CD14-positive monocyte (primary cell): ENCODE data around the gene B4GALT1. TPM values are rescaled to one million over a fixed set of nuclear protein-coding genes. Genes with fewer than 3 reads are reported as not detected.
"Not testable (repeated sequence)": the region's sequence is repeated elsewhere in the genome, so short reads cannot be mapped to it uniquely, and the experiment has no call there.

ENCODE experiments used
- DNase-seq, 3 donors: peaks; one replicate each; pipeline ENCODE4 v3.0.0-alpha.2; 2011 to 2022
- H2AFZ ChIP-seq: 2 replicates; pipeline ENCODE4 v1.6.0; 2012; ENCODE audit warnings: mild to moderate bottlenecking, low read depth, low read length, inconsistent platforms; ENCODE audit not compliant: insufficient read depth, poor library complexity, severe bottlenecking
- H3K27ac ChIP-seq, 2 donors: 1 replicate in 1 of 2; 2 replicates in 1 of 2; pipeline ENCODE4 v1.5.1; 2012 to 2013; ENCODE audit warnings: low read length in 2 of 2, control low read depth in 1 of 2, inconsistent platforms in 1 of 2, low read depth in 1 of 2, mild to moderate bottlenecking in 1 of 2
- H3K27me3 ChIP-seq, 2 donors: one replicate each; pipeline versions ENCODE4 v1.6.0 to v1.6.1; 2011 to 2013; ENCODE audit warnings: low read length in 2 of 2; ENCODE audit not compliant: control insufficient read depth in 2 of 2, insufficient read depth in 2 of 2
- H3K36me3 ChIP-seq, 2 donors: replicated peaks in 1 of 2; 1 replicate in 1 of 2; 2 replicates in 1 of 2; pipeline versions ENCODE4 v1.5.1 to v1.6.1; 2012 to 2013; ENCODE audit warnings: low read length in 2 of 2, control low read depth in 1 of 2, inconsistent platforms in 1 of 2, mild to moderate bottlenecking in 1 of 2; ENCODE audit not compliant: insufficient read depth in 2 of 2, control insufficient read depth in 1 of 2
- H3K4me1 ChIP-seq, 2 donors: 1 replicate in 1 of 2; 2 replicates in 1 of 2; pipeline versions ENCODE4 v1.5.1 to v1.6.1; 2012 to 2013; ENCODE audit warnings: low read length in 2 of 2, control low read depth in 1 of 2, inconsistent platforms in 1 of 2, mild to moderate bottlenecking in 1 of 2, moderate library complexity in 1 of 2; ENCODE audit not compliant: insufficient read depth in 2 of 2, control insufficient read depth in 1 of 2
- H3K4me2 ChIP-seq: replicated peaks from 2 replicates; pipeline ENCODE3; 2012; ENCODE audit warnings: low read length, moderate library complexity, mild to moderate bottlenecking; ENCODE audit not compliant: poor library complexity, severe bottlenecking; ENCODE audit errors: extremely low read depth
- H3K4me3 ChIP-seq, 3 experiments: fragments of 200-600 bp in 1 of 3; sonication (generic) in 1 of 3; replicated peaks in 1 of 3; 1 replicate in 2 of 3; 2 replicates in 1 of 3; pipeline ENCODE4 v1.5.1; 2011 to 2013; ENCODE audit warnings: low read length in 3 of 3, mild to moderate bottlenecking in 3 of 3, control low read depth in 2 of 3, low read depth in 2 of 3, inconsistent platforms in 1 of 3, moderate library complexity in 1 of 3
- H3K79me2 ChIP-seq: 2 replicates; pipeline ENCODE4 v1.6.0; 2012; ENCODE audit warnings: mild to moderate bottlenecking, control low read depth, inconsistent platforms, low read length, moderate library complexity; ENCODE audit not compliant: insufficient read depth
- H3K9ac ChIP-seq: 2 replicates; pipeline ENCODE4 v1.6.0; 2017; ENCODE audit warnings: low read length, mild to moderate bottlenecking; ENCODE audit not compliant: insufficient read depth, poor library complexity, severe bottlenecking
- H3K9me3 ChIP-seq, 2 donors: replicated peaks in 1 of 2; 1 replicate in 1 of 2; 2 replicates in 1 of 2; pipeline versions ENCODE4 v1.5.1 to v1.6.1; 2012 to 2013; ENCODE audit warnings: low read length in 2 of 2, control low read depth in 1 of 2; ENCODE audit not compliant: control insufficient read depth in 1 of 2, insufficient read depth in 1 of 2
- H4K20me1 ChIP-seq: 2 replicates; pipeline ENCODE4 v1.6.0; 2012; ENCODE audit warnings: mild to moderate bottlenecking, low read length, control low read depth, moderate library complexity; ENCODE audit not compliant: insufficient read depth
- H3K27ac Mint-ChIP-seq, 7 donors: one replicate each; pipeline ENCODE4 v1.8.0; 2020; ENCODE audit warnings: mild to moderate bottlenecking in 7 of 7, mixed read lengths in 7 of 7, moderate library complexity in 6 of 7, inconsistent platforms in 2 of 7
- H3K27me3 Mint-ChIP-seq, 3 donors: one replicate each; pipeline ENCODE4 v1.8.0; 2021 to 2022; ENCODE audit warnings: low read depth in 3 of 3, mild to moderate bottlenecking in 3 of 3, mixed read lengths in 3 of 3, moderate library complexity in 3 of 3, inconsistent platforms in 1 of 3
- H3K36me3 Mint-ChIP-seq, 2 donors: one replicate each; pipeline ENCODE4 v1.8.0; 2020; ENCODE audit warnings: mixed read lengths in 2 of 2, inconsistent platforms in 1 of 2, mild to moderate bottlenecking in 1 of 2
- H3K4me1 Mint-ChIP-seq: one replicate; pipeline ENCODE4 v1.8.0; 2020; ENCODE audit warnings: mild to moderate bottlenecking, mixed read lengths
- H3K4me3 Mint-ChIP-seq, 2 donors: one replicate each; pipeline ENCODE4 v1.8.0; 2020; ENCODE audit warnings: mild to moderate bottlenecking in 2 of 2, mixed read lengths in 2 of 2, moderate library complexity in 1 of 2
- H3K9me3 Mint-ChIP-seq, 7 donors: one replicate each; pipeline ENCODE4 v1.8.0; 2020 to 2022; ENCODE audit warnings: mixed read lengths in 7 of 7, mild to moderate bottlenecking in 6 of 7, moderate library complexity in 6 of 7, inconsistent platforms in 2 of 7
- WGBS: methylation state at CpG from one replicate; pipeline ENCODE4 v1.1.5; 2013; ENCODE audit warnings: missing lambda C conversion rate; ENCODE audit not compliant: insufficient coverage; 5-methylcytosine and 5-hydroxymethylcytosine counted together
- intact Hi-C, 2 donors: fragments of 100-400 bp; cut with micrococcal nuclease; formaldehyde crosslinking; loops; one replicate each; pipeline versions ENCODE4 v1.15.0 to v1.15.1; 2023
- polyA plus RNA-seq, 3 donors: library from polyadenylated mRNA; depleted of rRNA in 1 of 3; unstranded in 2 of 3; stranded (reverse) in 1 of 3; fragments of 300-500 nt in 2 of 3; fragments of >200 nt in 1 of 3; fragmentation: Illumina TruSeq in 2 of 3; gene quantifications; 1 replicate in 2 of 3; 2 replicates in 1 of 3; pipeline ENCODE4 v1.2.3, GENCODE V29; 2012 to 2021
- TF ChIP-seq, protein P1 (sequence below): fragments of 200-600 bp; IDR thresholded peaks from one replicate; pipeline ENCODE4 v1.8.0; 2022; ENCODE audit warnings: antibody characterized with exemption, mild to moderate bottlenecking

Gene B4GALT1
- polyA plus RNA-seq, 3 donors, result 27.6 to 53.7 (median 38.6) TPM

DNA sequence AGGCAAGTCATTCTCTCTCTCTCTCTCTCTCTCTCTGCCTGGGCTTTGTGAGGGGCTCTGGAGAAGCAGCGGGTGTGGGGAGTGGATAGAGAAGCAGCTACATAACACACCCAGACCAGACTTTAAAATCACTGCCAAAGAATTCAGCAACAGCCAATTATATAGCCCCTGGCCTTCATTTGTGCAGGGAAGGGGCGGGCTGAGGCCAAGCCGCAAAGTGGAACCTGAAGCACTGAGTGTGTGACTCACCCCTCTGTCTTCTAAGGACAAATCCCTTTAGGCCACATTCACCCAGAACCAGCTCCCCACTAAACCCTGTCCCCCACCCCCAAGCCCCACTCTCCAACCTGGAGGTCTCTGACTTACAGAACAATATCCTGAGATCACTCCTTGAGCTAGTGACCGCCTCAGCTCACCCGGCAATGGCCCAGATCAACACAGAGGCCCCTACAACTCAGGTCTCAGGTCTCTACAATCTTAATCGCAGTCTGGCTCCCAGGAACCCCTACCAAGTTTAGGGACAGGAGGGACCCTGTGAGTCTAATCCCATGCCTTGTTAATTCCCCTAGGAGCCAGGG is 6.0 kb downstream of the B4GALT1 start:
- peaks cover 21 to 36% of the 10 kb centered on the region in 2 donors for H3K36me3 Mint-ChIP-seq
- Histone ChIP-seq H3K4me1 (peaks cover 99 to 100% of the 10 kb centered on the region in 2 donors), H3K9ac (peak overlapping the region; percentile 79), H3K4me3 (peak overlapping the region in 1 of 3 experiments; percentile 95), H3K27me3 (no peaks in the 10 kb centered on the region), H3K27ac (peak overlapping the region; percentile 97 to 99), H2AFZ (no peak overlapping the region), H3K9me3 (no peaks in the 10 kb centered on the region), H3K4me2 (peak overlapping the region; percentile 89), H3K36me3 (no peaks in the 10 kb centered on the region), H3K79me2 (peaks cover 92% of the 10 kb centered on the region), H4K20me1 (peaks cover 85% of the 10 kb centered on the region)
- intact Hi-C loops, result loop anchor here in 1 of 2 donors (10.0 kb wide), 1 partner anchor 104 kb away; the partner anchor contains the start of genes BAG1 and CHMP5
- TF ChIP-seq, protein P1, sequence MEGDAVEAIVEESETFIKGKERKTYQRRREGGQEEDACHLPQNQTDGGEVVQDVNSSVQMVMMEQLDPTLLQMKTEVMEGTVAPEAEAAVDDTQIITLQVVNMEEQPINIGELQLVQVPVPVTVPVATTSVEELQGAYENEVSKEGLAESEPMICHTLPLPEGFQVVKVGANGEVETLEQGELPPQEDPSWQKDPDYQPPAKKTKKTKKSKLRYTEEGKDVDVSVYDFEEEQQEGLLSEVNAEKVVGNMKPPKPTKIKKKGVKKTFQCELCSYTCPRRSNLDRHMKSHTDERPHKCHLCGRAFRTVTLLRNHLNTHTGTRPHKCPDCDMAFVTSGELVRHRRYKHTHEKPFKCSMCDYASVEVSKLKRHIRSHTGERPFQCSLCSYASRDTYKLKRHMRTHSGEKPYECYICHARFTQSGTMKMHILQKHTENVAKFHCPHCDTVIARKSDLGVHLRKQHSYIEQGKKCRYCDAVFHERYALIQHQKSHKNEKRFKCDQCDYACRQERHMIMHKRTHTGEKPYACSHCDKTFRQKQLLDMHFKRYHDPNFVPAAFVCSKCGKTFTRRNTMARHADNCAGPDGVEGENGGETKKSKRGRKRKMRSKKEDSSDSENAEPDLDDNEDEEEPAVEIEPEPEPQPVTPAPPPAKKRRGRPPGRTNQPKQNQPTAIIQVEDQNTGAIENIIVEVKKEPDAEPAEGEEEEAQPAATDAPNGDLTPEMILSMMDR, result no peak
- peak overlapping the region; percentile 99 to 100 (median 100) for H3K27ac Mint-ChIP-seq
- peaks cover 91% of the 10 kb centered on the region for H3K4me1 Mint-ChIP-seq
- DNase-seq, result peak; percentile 82 to 90 (median 83)
- WGBS, result 48% methylated on average over 5 of the region's 6 CpGs
- H3K9me3 Mint-ChIP-seq, result peaks cover 0 to 1% (median 0%) of the 10 kb centered on the region in 7 donors
- H3K27me3 Mint-ChIP-seq, result peaks cover 0 to 3% (median 0%) of the 10 kb centered on the region in 3 donors
- peak overlapping the region; percentile 71 to 80 for H3K4me3 Mint-ChIP-seq

DNA sequence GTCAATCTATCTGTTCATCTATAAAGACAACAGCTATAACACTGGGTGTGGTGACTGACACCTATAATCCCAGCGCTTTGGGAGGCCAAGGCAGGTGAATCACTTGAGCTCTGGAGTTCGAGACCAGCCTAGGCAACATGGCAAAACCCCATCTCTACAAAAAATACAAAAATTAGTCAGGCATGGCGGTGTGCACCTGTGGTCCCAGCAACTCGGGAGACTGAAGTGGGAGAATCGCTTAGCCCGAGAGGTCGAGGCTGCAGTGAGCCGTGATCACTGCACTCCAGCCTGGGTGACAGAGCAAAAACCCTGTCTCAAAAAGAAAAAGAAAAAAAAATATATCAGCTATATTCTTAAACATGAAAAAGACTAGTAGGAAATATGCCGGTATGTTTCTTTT is 6.7 kb downstream of the B4GALT1 start:
- 95% methylated on average over 4 of the region's 9 CpGs for WGBS
- Histone ChIP-seq H3K4me3 (peak overlapping the region in 1 of 3 experiments; percentile 95), H3K9ac (peak overlapping the region; percentile 79), H3K79me2 (peaks cover 92% of the 10 kb centered on the region), H3K27ac (peak overlapping the region; percentile 97 to 99), H3K4me1 (peaks cover 100% of the 10 kb centered on the region in 2 donors), H3K4me2 (peak overlapping the region; percentile 89), H4K20me1 (peaks cover 85% of the 10 kb centered on the region)
- H3K4me1 Mint-ChIP-seq, result peaks cover 96% of the 10 kb centered on the region
- H3K36me3 ChIP-seq, H3K9me3 Mint-ChIP-seq, H2AFZ ChIP-seq, DNase-seq, H3K27me3 Mint-ChIP-seq, H3K27me3 ChIP-seq, H3K9me3 ChIP-seq: not testable (repeated sequence)
- intact Hi-C loops, result loop anchor here in 1 of 2 donors (10.0 kb wide), 1 partner anchor 104 kb away; the partner anchor contains the start of genes BAG1 and CHMP5
- H3K4me3 Mint-ChIP-seq, result peak overlapping the region; percentile 71 to 80
- peak overlapping the region; percentile 99 to 100 (median 100) for H3K27ac Mint-ChIP-seq
- H3K36me3 Mint-ChIP-seq, result peaks cover 21 to 31% of the 10 kb centered on the region in 2 donors
